OCI-LY7 (cell line): Measurements from ENCODE around the gene DEFB121.

Experiments
- CTCF ChIP-seq: fragments of 200-600 bp; sonication (generic); conservative IDR thresholded peaks from 2 replicates; pipeline ENCODE4 v1.5.1; 2014; ENCODE audit warnings: mild to moderate bottlenecking, antibody characterized with exemption, low read length, moderate library complexity, mixed read lengths
- EZH2phosphoT487 ChIP-seq: fragments of 200-600 bp; sonication (generic); IDR thresholded peaks from 2 replicates; pipeline ENCODE4 v1.6.1; 2018; ENCODE audit warnings: low read depth, borderline replicate concordance, mild to moderate bottlenecking, mixed run types, antibody characterized with exemption, low read length, moderate library complexity, mixed read lengths

- TF ChIP-seq CTCF (no peak), EZH2phosphoT487 (no peak)
Measured at GRCh38 chr20:31425797-31426196, 19.8 kb upstream of the DEFB121 start.
